ENCODE results near the gene FOXD4L1.
"Not testable (repeated sequence)": the region's sequence is repeated elsewhere in the genome, so short reads cannot be mapped to it uniquely, and the experiment has no call there.

Gene FOXD4L1

DNA sequence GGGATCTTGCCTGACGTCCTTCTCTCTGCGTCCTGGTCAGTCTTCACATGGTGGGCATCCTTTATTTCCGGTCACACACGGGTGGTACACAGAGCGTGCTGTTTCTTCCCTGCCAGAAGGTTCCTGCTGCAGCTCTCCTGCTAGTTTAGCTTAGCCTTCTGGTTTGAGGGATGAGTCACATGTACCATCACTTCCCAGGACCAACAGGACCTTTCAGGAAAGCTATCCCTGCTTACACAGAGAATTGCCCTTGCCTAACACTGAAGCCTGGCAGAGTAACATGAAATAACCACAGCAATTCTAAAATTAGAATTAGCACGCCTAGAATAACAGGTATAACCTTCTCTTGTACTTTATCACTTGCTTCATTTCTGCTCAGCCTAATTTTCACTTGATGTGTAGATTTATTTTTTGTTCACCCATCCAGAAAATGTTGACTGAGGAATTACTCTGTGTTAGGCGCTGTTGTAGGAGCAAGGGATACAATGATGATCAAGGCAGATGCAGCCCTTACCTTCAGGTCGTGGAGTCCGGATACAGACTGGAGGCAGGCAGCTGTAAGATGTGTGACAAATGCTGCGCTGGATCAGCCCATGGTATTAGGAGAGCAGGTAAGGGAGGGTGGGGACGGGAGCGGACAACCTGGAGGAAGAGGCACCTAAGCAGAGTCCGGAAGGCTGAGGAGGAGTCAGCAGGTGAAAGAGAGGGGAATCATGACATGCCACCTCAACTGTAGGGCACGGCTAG lies 9.1 kb downstream of the FOXD4L1 start:
- DNase-seq (ENCODE audit: low read depth in 1 of 2, low spot score in 1 of 2); H3K4me3 ChIP-seq (replicated peaks; ENCODE audit: insufficient read depth, low read length); H3K27me3 ChIP-seq (ENCODE audit: insufficient read depth, poor library complexity, severe bottlenecking); H3K27ac ChIP-seq (replicated peaks): not testable (repeated sequence)

DNA sequence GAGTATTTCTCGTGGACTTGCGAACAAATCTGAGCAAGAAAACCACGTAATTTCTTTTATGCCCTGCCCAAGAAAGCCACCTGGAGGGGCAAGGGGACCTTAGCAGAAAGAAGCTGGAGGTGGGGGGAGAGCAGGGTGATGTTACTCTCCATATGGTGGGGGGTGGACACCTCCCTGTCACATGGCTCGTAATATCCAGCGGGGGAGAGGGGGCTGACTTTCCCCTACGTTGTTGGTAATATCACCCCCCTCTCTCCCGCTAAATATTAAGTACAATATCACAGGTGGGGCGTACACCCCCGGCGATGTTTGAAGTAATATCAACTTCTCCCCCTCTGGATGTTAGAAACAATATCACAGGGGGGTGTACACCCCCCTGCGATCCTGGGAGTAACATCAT lies 9.7 kb downstream of the FOXD4L1 start:
- DNase-seq (ENCODE audit: low read depth in 1 of 2, low spot score in 1 of 2); H3K27ac ChIP-seq (replicated peaks); H3K27me3 ChIP-seq (ENCODE audit: insufficient read depth, poor library complexity, severe bottlenecking); H3K4me3 ChIP-seq (replicated peaks; ENCODE audit: insufficient read depth, low read length): not testable (repeated sequence)

DNA sequence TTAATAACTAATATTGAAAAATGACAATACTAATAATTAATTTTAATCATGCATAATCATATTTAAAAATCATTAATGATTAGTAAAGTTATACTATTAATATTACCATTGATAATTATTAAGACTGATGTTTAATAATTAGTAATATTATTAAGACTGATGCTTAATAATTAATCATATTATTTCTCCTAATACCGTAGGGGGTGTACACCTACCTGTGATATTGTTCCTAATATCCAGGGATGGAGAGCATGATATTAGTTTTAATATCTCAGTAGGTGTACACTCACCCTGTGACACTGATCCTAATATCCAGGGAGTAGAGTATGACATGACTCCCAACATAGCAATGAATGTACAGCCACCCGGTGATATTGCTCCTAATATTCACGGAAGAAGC lies 12.4 kb downstream of the FOXD4L1 start:
- H3K4me3 ChIP-seq (replicated peaks; ENCODE audit: insufficient read depth, low read length); DNase-seq (ENCODE audit: low read depth in 1 of 2, low spot score in 1 of 2); H3K27me3 ChIP-seq (ENCODE audit: insufficient read depth, poor library complexity, severe bottlenecking); H3K27ac ChIP-seq (replicated peaks): not testable (repeated sequence)

DNA sequence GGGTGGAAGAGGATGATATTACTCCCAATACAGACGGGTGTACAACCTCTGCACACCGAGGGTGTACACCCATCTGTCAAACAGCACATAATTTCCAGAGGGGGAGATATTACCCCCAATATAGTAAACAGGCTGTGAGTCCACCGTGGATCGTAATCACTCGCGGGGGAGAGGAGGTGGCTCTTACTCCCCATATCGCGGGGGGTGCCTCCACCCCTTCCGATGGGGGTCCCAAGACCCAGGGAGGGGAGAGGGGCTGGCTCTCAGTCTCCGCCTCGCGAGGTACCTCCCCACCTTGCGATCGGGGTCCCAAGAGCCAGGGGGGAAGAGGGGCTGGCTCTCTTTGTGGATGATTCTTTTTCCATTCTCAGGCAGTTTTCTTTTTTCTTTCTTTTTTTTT lies 13.4 kb downstream of the FOXD4L1 start:
- DNase-seq (ENCODE audit: low read depth in 1 of 2, low spot score in 1 of 2); H3K27me3 ChIP-seq (ENCODE audit: insufficient read depth, poor library complexity, severe bottlenecking); H3K4me3 ChIP-seq (replicated peaks; ENCODE audit: insufficient read depth, low read length); H3K27ac ChIP-seq (replicated peaks): not testable (repeated sequence)

GRCh38 chr2:113515457-113515856 lies 17.0 kb downstream of the FOXD4L1 start:
- not testable (repeated sequence) for H3K27ac ChIP-seq (replicated peaks); H3K27me3 ChIP-seq (ENCODE audit: insufficient read depth, poor library complexity, severe bottlenecking); DNase-seq (ENCODE audit: low read depth in 1 of 2, low spot score in 1 of 2); H3K4me3 ChIP-seq (replicated peaks; ENCODE audit: insufficient read depth, low read length)

DNA sequence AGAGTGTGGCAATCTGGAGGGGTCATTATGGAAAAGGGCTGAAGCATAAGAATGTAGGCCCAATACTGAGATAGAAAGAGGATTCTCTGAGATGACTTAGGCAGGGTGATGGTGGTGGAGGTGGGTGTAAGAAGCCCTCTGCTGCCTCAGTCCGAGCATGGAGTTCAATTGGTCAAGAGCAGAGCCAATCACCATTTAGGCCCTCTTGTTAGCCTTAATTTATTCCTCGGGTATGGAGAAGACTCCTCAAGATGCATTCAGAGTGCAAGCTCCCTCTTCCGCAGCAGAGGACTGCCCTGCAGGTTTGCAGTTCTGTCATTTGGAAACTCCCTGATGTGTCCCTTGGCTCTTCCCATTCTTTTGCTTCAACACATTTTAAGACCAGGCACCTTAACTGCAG lies 17.5 kb downstream of the FOXD4L1 start:
- H3K27ac ChIP-seq (replicated peaks); H3K4me3 ChIP-seq (replicated peaks; ENCODE audit: insufficient read depth, low read length); H3K27me3 ChIP-seq (ENCODE audit: insufficient read depth, poor library complexity, severe bottlenecking); DNase-seq (ENCODE audit: low read depth in 1 of 2, low spot score in 1 of 2): not testable (repeated sequence)

DNA sequence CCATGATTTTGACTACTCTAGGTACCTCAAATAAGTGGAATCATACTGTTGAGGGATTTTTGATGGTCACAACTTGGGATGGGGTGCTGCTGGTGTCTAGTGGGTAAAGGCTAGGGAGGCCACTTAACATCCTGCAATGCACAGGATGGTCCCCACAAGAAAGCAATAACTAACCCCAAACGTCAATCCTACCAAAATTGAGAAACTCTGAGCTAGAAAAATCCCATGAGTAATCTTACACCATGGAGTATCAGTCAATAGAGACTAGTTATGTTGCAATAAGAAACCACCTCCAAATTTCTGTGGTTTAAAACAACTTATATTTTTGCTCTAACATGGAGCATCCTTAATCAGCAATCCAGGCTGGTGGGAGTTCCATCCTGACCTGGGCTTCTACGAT lies 18.6 kb downstream of the FOXD4L1 start:
- not testable (repeated sequence) for H3K27ac ChIP-seq (replicated peaks); H3K27me3 ChIP-seq (ENCODE audit: insufficient read depth, poor library complexity, severe bottlenecking); H3K4me3 ChIP-seq (replicated peaks; ENCODE audit: insufficient read depth, low read length); DNase-seq (ENCODE audit: low read depth in 1 of 2, low spot score in 1 of 2)

DNA sequence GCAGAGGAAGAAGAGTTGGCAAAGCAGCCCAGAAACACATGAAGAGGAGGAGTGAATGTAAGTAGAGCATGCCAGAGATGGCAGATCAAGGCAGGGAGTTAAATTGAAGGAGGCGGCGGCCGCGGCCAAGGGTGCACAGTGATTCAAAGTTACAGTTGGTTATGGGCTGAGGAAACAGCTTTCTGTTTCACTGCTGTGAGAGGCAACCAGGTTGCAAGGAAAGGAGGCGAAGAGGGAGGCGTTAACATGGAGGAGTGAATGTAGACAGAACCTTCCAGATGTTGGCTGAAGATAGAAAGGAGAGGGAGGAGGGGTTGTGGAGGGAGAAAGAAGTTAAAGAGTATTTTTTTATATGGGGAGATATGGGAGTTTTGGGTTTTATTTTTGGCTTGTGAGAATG lies 22.4 kb downstream of the FOXD4L1 start:
- not testable (repeated sequence) for DNase-seq (ENCODE audit: low read depth in 1 of 2, low spot score in 1 of 2); H3K27me3 ChIP-seq (ENCODE audit: insufficient read depth, poor library complexity, severe bottlenecking); H3K4me3 ChIP-seq (replicated peaks; ENCODE audit: insufficient read depth, low read length); H3K27ac ChIP-seq (replicated peaks)

- not testable (repeated sequence) for H3K27me3 ChIP-seq (ENCODE audit: insufficient read depth, poor library complexity, severe bottlenecking); H3K4me3 ChIP-seq (replicated peaks; ENCODE audit: insufficient read depth, low read length); H3K27ac ChIP-seq (replicated peaks); DNase-seq (ENCODE audit: low read depth in 1 of 2, low spot score in 1 of 2)
These were observed 23.0 kb downstream of the FOXD4L1 start for GRCh38 chr2:113521492-113521891.

DNA sequence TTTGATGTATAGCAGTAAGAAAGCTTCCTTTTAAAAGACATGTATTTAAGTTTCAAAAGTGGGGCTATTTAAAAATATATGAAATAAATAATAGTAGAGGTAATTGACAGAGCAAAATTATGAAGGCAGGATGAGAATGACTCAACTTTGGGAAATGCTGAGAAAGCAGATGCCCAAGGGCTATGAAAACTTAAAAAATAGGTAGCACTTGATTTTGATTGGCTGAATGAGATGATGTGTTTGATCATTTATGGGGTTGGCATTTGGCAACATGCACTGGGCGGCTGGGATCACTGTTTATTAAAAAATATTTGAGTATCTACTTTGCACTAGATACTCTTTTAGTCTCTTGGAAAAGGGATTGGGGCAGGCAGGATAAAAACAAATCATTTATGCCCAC lies 26.5 kb downstream of the FOXD4L1 start:
- H3K27me3 ChIP-seq (ENCODE audit: insufficient read depth, poor library complexity, severe bottlenecking); H3K27ac ChIP-seq (replicated peaks); H3K4me3 ChIP-seq (replicated peaks; ENCODE audit: insufficient read depth, low read length); DNase-seq (ENCODE audit: low read depth in 1 of 2, low spot score in 1 of 2): not testable (repeated sequence)

DNA sequence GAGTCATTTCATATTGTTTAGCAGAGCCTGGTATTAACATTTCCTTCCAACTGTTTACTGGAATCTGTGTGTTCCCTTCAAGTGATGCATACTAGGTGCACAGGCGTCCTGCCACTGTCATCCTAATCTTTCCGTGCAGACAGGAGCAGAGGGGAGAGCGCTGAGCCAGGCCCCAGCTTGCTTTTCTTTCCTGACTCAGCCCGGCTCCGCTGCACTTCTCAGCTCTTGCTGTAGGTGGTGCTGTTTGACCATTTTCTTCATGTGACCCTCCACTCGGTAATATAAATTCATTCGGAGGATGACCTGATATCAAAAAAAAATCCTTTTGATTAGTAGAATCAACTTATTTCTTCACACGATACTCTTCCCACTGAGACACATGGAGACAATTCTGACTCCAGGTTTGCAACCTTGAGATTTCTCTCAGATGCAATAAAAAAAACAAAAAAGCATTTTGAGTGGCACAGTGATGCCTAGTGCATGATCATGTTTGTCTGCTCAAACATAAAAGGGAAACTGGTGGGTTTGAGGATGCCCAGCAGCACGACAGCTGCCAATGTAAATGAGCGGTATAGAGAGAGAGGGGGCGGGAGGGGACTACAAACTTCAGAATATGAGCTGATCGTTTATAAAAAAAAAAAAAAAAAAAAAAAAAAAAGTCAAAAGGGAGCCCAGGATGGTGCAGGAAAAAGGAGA lies 29.0 kb downstream of the FOXD4L1 start:
- not testable (repeated sequence) for DNase-seq (ENCODE audit: low read depth in 1 of 2, low spot score in 1 of 2); H3K27me3 ChIP-seq (ENCODE audit: insufficient read depth, poor library complexity, severe bottlenecking); H3K4me3 ChIP-seq (replicated peaks; ENCODE audit: insufficient read depth, low read length); H3K27ac ChIP-seq (replicated peaks)

DNA sequence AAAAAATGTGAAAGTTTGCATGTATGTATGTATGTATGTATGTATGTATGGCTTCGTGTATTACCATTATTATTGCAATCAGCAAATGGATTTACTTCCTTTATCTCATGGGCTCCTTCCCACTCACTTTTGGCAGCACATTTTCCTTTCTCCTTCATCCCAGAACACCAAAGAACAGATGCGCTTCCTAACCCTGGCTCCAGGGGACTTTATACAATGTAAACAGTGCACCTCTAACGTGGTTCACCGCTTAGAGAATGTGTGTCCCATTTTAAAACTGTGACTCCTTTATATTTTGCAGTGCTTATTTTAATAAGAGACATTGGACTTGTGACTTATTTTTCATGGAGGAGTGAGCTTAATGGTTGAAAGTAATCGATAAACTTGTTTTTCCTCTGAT lies 29.7 kb downstream of the FOXD4L1 start:
- not testable (repeated sequence) for H3K27me3 ChIP-seq (ENCODE audit: insufficient read depth, poor library complexity, severe bottlenecking); DNase-seq (ENCODE audit: low read depth in 1 of 2, low spot score in 1 of 2); H3K4me3 ChIP-seq (replicated peaks; ENCODE audit: insufficient read depth, low read length); H3K27ac ChIP-seq (replicated peaks)

GRCh38 chr2:113528904-113529303 lies 30.4 kb downstream of the FOXD4L1 start:
- H3K4me3 ChIP-seq (replicated peaks; ENCODE audit: insufficient read depth, low read length); DNase-seq (ENCODE audit: low read depth in 1 of 2, low spot score in 1 of 2); H3K27ac ChIP-seq (replicated peaks); H3K27me3 ChIP-seq (ENCODE audit: insufficient read depth, poor library complexity, severe bottlenecking): not testable (repeated sequence)

GRCh38 chr2:113532991-113533390 lies 34.5 kb downstream of the FOXD4L1 start:
- not testable (repeated sequence) for H3K27me3 ChIP-seq (ENCODE audit: insufficient read depth, poor library complexity, severe bottlenecking); H3K27ac ChIP-seq (replicated peaks); H3K4me3 ChIP-seq (replicated peaks; ENCODE audit: insufficient read depth, low read length); DNase-seq (ENCODE audit: low read depth in 1 of 2, low spot score in 1 of 2)

DNA sequence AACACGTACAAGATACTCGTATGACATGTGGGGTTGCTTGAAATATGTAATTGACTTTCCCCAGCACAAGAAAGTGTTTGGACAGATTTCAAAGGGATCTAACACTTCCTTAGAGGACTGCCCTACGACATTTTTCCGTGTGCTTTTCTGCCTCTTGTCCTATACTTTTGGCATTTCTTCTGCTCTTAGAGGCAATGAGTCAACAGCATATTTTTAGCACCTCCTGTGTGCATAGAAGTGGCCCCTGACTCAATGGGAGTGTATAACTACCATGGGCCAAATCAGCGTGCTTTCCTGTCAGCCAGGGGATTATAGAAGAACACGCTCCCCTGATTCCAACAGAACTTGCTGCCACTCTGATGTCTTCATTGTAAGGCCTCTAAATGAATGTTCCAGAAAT lies 38.1 kb downstream of the FOXD4L1 start:
- H3K4me3 ChIP-seq (replicated peaks; ENCODE audit: insufficient read depth, low read length); DNase-seq (ENCODE audit: low read depth in 1 of 2, low spot score in 1 of 2); H3K27ac ChIP-seq (replicated peaks); H3K27me3 ChIP-seq (ENCODE audit: insufficient read depth, poor library complexity, severe bottlenecking): not testable (repeated sequence)

All from HL-60 (cell line).